SW480 (cell line): ENCODE measurements around the gene PPM1H.
"Not testable (repeated sequence)": the region's sequence is repeated elsewhere in the genome, so short reads cannot be mapped to it uniquely, and the experiment has no call there.

ENCODE experiments used
- DNase-seq: peaks from one replicate; pipeline ENCODE4 v3.0.0-alpha.2; 2016; ENCODE audit warnings: low spot score

PPM1H gene

DNA sequence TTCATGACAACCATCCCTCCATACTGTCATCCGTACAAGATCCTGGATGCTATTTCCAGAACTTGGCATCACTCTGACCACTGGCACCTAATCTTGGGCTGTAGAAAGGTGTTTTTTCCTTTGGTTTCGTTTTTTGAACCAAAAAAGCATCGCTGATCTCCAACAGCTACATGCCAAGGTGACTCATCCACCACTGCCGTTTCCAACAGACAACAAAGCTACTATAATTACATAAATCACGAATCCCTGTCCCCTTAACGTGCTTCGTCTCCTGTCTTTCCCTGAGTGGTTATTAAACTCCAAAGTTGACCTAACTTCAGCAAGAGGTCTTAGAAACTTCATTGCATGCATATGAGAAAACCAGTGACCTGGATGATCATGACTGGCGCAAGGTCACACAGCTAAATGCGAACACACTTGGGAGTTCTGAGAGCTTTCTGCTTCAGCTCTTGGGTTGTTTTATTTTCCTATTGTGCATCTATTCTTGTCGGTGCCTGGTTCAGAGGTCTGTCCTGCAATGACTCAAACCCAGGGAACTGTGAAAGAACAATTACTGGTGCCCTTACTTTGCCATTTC, 99.9 kb downstream of the PPM1H start:
- peak; percentile 40 for DNase-seq

GRCh38 chr12:62834406-62834805, 100.5 kb downstream of the PPM1H start:
- DNase-seq: no peak

DNA sequence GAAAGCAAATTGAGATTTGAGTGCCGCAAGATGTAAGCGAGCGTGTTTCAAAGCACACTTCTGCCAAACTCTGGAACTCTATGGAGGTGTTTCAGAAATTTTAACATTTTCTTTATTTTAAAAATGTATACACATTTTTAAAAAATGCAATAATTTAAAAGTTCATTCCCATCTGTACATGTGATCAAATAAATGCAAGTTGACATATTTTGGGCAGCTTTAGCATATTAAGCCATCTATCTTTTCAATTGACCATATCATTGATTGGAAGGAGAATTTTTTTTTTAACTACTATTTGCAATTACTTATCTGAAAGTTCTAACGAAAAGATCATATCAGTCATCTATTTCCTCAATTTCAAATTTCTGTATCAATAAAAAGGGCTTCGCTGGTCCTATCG, 101.3 kb downstream of the PPM1H start:
- no peak for DNase-seq

DNA sequence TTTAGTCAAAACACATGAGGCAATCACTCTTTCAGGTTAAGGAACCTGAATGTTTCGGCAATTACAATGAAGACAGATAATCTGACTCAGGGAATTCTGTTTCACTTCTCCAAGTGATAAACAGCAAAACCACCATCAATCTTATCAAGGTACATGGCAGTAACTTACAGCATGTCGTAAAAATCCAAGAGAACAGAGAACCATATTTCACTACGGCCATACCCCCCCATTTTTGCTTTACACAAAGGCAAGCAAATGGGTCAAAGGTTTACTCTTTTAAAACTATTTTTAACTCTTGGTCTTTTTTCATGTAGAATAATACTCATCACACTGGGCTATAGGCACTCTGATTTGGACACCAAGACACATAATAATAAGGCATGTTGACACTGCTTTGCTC, 102.4 kb downstream of the PPM1H start:
- DNase-seq: no peak

GRCh38 chr12:62832027-62832426, 102.9 kb downstream of the PPM1H start:
- DNase-seq: no peak

DNA sequence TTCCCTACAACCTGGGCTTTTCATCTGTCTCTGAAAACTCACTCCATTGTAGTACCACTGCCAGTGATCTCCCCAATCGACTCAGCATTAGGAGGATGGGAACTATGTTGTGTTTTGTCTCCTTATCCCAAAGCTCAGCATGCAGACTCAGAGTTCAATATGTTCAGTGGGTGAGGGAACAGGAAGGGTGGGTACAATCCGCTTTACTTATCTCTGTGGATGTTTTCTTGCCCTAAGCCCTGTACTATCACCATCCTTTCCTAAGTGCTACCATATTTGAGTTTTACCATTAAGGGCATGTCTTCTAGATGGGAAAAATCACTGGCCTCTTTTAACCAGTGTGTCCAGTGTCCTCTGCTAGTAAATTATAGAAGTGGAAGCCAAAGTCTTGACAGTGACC, 107.1 kb downstream of the PPM1H start:
- no peak for DNase-seq

- DNase-seq: no peak
These were observed 107.9 kb downstream of the PPM1H start for GRCh38 chr12:62827042-62827441.

DNA sequence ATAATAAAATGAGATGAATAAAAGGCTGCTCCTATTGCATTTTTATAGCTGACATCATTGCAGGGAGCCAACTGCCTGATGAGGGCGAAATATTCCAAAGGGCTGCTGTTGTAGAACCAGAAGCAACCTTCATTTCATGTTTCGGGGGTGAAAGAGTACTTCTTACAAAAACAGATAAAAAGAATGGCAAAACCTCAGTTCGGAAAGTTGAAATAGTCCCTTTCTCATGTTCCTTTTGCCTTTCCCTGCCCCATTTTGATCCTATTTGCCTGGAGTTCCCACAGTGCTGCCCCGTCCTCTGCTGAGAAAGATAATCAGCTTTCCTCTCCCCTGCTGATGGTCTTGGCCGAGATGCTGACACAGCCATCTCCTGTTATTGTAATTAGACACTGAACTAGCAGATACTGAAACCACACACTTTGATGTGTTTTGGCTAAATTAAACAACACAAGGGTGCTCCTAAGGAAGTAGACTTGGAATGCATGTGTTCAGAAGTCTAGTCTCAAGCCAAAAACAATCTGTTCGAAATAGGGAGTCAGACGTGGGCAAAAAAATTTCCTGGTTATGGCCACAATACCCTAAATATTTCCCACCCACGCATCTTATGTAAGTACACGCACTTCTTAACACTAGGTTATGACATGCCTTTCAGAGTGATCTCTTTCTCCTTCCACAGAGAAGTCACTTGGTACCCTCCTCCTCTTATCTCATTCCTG, 117.2 kb downstream of the PPM1H start:
- peak; percentile 68 for DNase-seq

DNA sequence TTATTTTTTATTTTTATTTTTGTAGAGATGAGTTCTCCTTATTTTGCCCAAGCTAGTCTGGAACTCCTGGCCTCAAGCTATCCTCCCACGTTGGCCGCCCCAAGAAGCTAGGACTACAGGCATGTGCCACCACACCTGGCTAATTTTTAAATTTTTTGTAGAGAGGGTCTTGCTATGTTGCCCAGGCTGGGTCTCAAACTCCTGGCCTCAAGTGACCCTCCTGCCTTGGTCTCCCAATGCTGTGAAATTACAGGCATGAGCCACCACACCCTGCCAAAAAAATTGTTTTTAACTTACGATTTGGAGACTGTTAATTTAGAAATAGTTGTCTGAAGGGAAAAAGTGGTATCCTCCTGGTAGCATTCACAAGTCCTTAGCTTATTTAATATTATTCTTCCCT, 120.7 kb downstream of the PPM1H start:
- no peak for DNase-seq

DNA sequence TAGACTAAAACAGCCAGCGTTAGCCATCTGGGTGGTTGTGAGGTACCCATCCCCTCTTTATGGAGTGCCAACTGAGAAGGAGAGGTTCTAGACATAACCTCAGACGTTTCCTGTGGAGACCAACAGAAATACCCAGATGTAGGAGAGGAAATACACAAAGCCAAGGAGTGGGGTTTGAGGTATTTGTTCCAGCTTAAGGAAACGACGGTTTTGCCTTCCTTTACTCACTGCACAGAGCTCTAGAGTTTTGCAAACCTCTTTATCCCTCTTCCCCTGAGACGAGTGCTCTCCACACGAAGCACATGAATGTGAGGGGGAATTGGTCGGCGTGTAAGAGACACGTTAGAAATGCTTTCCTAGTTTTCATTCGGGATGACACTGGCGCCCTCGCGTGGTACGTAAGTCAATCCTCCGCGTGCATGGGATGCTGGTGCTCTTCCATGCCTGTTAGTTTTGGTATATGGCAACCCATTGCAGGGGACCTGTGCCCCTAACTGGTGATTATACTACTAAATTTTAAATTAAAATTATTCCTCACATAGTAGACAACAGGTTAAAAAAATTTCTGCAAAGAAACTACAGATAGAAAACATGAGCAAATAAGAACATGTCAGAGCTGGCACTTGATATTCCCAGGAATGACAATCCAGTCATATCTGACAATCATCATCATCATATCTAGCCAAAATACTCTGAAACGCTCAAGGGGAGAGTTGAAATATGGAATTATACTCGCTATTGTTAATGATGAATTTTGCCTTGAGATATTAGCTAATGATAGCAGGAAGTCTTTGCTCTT, 121.7 kb downstream of the PPM1H start:
- peak; percentile 22 for DNase-seq

DNA sequence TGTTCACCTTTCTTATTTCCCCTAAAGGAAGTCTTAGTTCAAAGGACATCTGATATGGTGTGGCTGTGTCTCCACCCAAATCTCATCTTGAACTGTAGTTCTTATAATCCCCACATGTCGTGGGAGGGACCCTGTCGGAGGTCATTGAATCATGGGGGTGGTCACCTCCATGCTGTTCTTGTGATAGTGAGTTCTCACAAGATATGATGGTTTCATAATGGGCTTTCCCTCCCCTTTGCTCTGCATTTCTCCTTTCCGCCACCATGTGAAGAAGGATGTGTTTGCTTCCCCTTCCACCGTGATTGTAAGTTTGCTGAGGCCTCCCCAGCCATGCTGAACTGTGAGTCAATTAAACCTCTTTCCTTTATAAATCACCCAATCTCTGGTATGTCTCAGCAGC, 123.5 kb downstream of the PPM1H start:
- not testable (repeated sequence) for DNase-seq

GRCh38 chr12:62808166-62808879, 126.6 kb downstream of the PPM1H start:
- no peak for DNase-seq

DNA sequence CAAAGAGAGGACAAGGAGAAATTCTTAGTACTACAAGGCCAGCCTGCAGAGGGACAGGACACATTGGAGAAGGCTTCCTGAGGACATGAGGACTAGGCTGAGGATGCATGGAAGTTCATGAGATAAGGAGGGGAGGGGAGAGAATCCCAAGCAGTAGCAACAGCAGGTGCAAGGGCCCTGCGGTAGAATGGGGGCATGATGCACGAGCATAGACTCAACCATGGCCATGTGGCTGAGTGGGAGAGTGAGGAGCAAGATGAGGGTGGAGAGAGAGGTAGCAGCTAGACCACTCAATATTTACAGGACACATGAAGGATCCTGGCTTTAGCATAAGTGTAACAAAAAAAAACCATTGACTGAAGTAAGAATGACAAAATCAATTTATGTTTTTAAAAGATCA, 128.1 kb downstream of the PPM1H start:
- no peak for DNase-seq

- DNase-seq: no peak
These were observed 128.6 kb downstream of the PPM1H start for GRCh38 chr12:62806244-62806836.

GRCh38 chr12:62805517-62805916, 129.4 kb downstream of the PPM1H start:
- DNase-seq: no peak

- no peak for DNase-seq
These were observed 131.2 kb downstream of the PPM1H start for GRCh38 chr12:62803756-62804155.

GRCh38 chr12:62802984-62803383, 132.0 kb downstream of the PPM1H start:
- DNase-seq: peak; percentile 15

DNA sequence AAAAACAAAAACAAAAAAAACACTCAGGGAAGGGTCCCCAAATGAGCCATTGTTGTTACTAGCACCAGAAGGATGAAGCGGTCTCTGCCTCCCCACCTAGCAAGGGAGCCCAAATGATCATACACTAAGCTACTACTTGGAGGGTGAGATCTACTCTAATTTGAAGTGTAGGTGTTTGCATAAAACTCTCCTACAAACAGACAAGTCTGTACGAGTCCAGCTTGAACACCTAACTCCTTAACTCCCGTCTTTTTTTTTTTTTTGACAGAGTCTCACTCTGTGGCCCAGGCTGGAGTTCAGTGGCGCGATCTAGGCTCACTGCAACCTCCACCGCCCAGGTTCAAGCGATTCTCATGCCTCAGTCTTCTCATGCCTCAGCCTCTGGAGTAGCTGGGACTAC, 132.6 kb downstream of the PPM1H start:
- no peak for DNase-seq

DNA sequence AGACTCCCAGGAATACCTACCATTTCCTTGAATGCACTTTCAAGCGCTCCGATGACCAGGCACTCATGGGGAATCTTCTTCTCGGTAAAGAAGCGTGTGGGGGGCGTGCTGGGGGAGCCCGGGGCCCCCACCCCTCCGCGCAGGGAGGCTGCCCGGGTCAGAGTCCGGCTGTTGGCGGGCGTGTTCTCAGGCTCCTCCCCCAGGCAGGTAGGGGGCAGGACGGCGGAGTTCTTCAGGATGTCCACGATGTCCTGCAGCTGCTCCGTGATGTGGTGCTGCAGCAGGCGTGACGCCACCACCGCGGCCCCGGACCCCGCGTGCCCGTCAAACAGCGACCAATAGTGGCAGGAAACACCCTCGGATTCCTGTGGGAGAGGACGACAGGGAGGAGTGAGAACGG, 133.2 kb downstream of the PPM1H start:
- no peak for DNase-seq

DNA sequence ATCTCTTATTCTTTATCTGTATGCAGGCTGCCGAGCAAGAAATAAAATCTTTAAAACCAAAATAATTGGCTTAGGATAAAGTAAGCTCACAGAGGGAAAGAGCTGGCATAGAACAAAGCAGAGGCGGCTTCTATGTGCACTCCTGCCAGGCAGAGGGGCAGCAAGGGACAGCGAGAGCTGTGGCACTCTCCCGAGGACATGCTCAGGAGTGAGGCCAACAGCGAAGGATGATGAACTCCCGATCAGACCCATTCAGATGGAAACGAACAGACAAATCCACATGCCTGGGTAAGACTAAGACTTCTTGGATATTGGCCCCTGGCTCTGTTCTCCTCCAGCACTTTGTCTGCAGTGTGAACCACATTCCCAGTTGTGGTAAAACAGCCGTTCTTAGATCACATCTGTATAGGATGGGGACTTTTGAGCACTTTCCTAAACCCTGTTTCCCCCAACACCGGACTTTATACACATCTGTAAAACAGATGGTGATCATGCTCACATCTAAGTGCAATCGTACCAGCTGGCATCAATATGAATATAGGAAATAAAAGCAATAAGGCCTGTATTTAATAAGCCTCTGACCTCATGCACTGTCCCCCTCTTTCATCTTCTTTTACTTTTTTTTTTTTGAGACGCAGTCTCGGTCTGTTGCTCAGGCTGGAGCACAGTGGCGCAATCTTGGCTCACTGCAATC, 134.1 kb downstream of the PPM1H start:
- no peak for DNase-seq

- DNase-seq: no peak
These were observed 135.1 kb downstream of the PPM1H start for GRCh38 chr12:62799766-62800406.
